Colonic mucosa (tissue), 4 donors: ENCODE results near the gene MAPK8IP1. TPM values are rescaled to one million over a fixed set of nuclear protein-coding genes. Genes with fewer than 3 reads are reported as not detected.

ENCODE experiments used
- DNase-seq: peaks from one replicate; pipeline ENCODE4 v3.0.0-alpha.2; 2020
- H3K27ac ChIP-seq: fragments of 200-600 bp; one replicate; pipeline ENCODE4 v1.8.0; 2021
- H3K27me3 ChIP-seq: fragments of 200-600 bp; one replicate; pipeline ENCODE4 v1.8.0; 2021
- H3K36me3 ChIP-seq: fragments of 200-600 bp; one replicate; pipeline ENCODE4 v1.8.0; 2021
- H3K4me1 ChIP-seq: fragments of 200-600 bp; one replicate; pipeline ENCODE4 v1.8.0; 2021; ENCODE audit warnings: mild to moderate bottlenecking
- H3K4me3 ChIP-seq: fragments of 200-600 bp; one replicate; pipeline ENCODE4 v1.8.0; 2021
- H3K9ac ChIP-seq, 2 donors: one replicate each; pipeline ENCODE4 v1.7.0; 2013; ENCODE audit warnings: control low read depth in 2 of 2, low read depth in 2 of 2, low read length in 2 of 2
- H3K9me3 ChIP-seq: fragments of 200-600 bp; one replicate; pipeline ENCODE4 v1.8.0; 2021
- intact Hi-C: fragments of 100-400 bp; cut with DNase I; formaldehyde crosslinking; loops from one replicate; pipeline ENCODE4 v1.14.1; 2022
- total RNA-seq, 2 donors: library from RNA; stranded (reverse); fragmentation: NEBNext Ultra II Directional in 1 of 2; extraction: Animal tissue kit (Norgen Biotek cat#: 25700) in 1 of 2; gene quantifications; one replicate each; pipeline ENCODE4 v1.2.1, GENCODE V29; 2021
- TF ChIP-seq, protein P1 (sequence below): fragments of 200-600 bp; IDR thresholded peaks from one replicate; pipeline ENCODE4 v1.8.0; 2022; ENCODE audit warnings: antibody characterized with exemption, mild to moderate bottlenecking
- donor health status: healthy.
- donor health status: DM: no; HTN: no; CAD: no.
- donor health status: DM: no; HTN: no; CAD: no.

The MAPK8IP1 gene
- total RNA-seq, 2 donors from 2014 or later, result 2.4 to 3.6 TPM

- H3K9me3 ChIP-seq, result no peaks in the 10 kb centered on the region
- intact Hi-C loops, result no loop called here
- no peaks in the 10 kb centered on the region for H3K4me1 ChIP-seq
- TF ChIP-seq, protein P1, sequence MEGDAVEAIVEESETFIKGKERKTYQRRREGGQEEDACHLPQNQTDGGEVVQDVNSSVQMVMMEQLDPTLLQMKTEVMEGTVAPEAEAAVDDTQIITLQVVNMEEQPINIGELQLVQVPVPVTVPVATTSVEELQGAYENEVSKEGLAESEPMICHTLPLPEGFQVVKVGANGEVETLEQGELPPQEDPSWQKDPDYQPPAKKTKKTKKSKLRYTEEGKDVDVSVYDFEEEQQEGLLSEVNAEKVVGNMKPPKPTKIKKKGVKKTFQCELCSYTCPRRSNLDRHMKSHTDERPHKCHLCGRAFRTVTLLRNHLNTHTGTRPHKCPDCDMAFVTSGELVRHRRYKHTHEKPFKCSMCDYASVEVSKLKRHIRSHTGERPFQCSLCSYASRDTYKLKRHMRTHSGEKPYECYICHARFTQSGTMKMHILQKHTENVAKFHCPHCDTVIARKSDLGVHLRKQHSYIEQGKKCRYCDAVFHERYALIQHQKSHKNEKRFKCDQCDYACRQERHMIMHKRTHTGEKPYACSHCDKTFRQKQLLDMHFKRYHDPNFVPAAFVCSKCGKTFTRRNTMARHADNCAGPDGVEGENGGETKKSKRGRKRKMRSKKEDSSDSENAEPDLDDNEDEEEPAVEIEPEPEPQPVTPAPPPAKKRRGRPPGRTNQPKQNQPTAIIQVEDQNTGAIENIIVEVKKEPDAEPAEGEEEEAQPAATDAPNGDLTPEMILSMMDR, result no peak
- H3K9ac ChIP-seq, result no peak overlapping the region
- DNase-seq, result no peak
- H3K36me3 ChIP-seq, result no peaks in the 10 kb centered on the region
- no peak overlapping the region for H3K27ac ChIP-seq
- H3K27me3 ChIP-seq, result no peaks in the 10 kb centered on the region
- no peak overlapping the region for H3K4me3 ChIP-seq
These were observed 48.6 kb downstream of the MAPK8IP1 start for GRCh38 chr11:45933846-45934579.

GRCh38 chr11:45934580-45935318 is 49.3 kb downstream of the MAPK8IP1 start:
- Histone ChIP-seq H3K9ac (no peak overlapping the region), H3K36me3 (no peaks in the 10 kb centered on the region), H3K27ac (no peak overlapping the region), H3K4me3 (no peak overlapping the region), H3K9me3 (no peaks in the 10 kb centered on the region), H3K4me1 (no peaks in the 10 kb centered on the region), H3K27me3 (no peaks in the 10 kb centered on the region)
- DNase-seq, result no peak
- intact Hi-C loops, result no loop called here
- TF ChIP-seq, protein P1, result no peak

DNA sequence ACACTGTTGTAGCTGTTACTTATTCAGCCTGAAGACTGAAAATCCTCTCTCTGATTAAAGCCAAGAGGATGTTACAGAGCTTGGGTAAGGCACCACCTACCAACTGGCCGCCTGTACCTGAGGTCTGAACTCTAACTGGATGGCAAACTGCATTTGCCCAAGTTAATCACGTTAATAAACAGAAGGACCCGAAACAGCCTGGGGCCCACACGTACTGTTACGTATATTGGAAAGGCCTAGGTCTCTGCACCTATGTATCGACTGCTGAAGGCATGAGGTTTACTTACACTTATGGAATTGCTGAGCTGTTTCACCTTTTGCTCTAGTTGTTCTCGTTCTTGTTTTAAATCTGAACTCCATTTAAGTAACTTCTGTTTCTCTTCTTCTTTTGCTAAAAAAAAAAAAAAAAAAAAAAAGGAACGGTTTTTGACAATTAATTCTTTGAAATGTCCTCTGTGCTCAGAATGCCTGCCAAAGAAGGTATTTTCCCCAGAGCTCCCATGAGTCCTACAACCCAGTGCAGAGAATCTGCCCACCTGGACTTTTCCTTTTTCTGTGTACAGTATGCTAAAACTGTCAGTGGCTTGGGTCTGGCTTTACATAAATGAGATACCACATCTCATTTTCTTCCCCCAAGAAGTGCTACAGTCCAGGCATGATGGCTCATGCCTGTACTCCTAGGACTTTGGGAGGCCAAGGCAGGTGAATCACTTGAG is 50.1 kb downstream of the MAPK8IP1 start:
- no peaks in the 10 kb centered on the region for H3K36me3 ChIP-seq
- no peaks in the 10 kb centered on the region for H3K9me3 ChIP-seq
- no peak overlapping the region for H3K27ac ChIP-seq
- no peaks in the 10 kb centered on the region for H3K4me1 ChIP-seq
- intact Hi-C loops, result no loop called here
- no peaks in the 10 kb centered on the region for H3K27me3 ChIP-seq
- H3K4me3 ChIP-seq, result no peak overlapping the region
- TF ChIP-seq, protein P1, result no peak
- DNase-seq, result no peak
- no peak overlapping the region for H3K9ac ChIP-seq

GRCh38 chr11:45936511-45937054 is 51.1 kb downstream of the MAPK8IP1 start:
- Histone ChIP-seq H3K9ac (no peak overlapping the region), H3K27me3 (no peaks in the 10 kb centered on the region), H3K9me3 (no peaks in the 10 kb centered on the region), H3K4me1 (no peaks in the 10 kb centered on the region), H3K36me3 (no peaks in the 10 kb centered on the region), H3K4me3 (no peak overlapping the region), H3K27ac (no peak overlapping the region)
- DNase-seq, result no peak
- TF ChIP-seq, protein P1, result no peak
- intact Hi-C loops, result no loop called here

- no peak overlapping the region for H3K4me3 ChIP-seq
- H3K9ac ChIP-seq, result no peak overlapping the region
- H3K27me3 ChIP-seq, result no peaks in the 10 kb centered on the region
- TF ChIP-seq, protein P1, result no peak
- no peak for DNase-seq
- H3K27ac ChIP-seq, result no peak overlapping the region
- no peaks in the 10 kb centered on the region for H3K4me1 ChIP-seq
- no peaks in the 10 kb centered on the region for H3K36me3 ChIP-seq
- H3K9me3 ChIP-seq, result no peaks in the 10 kb centered on the region
- intact Hi-C loops, result no loop called here
These were observed 52.5 kb downstream of the MAPK8IP1 start for GRCh38 chr11:45937916-45938315.
